CD14-positive monocyte (primary cell): ENCODE results near the gene PLK3. TPM values are rescaled to one million over a fixed set of nuclear protein-coding genes. Genes with fewer than 3 reads are reported as not detected.
"Not testable (repeated sequence)": the region's sequence is repeated elsewhere in the genome, so short reads cannot be mapped to it uniquely, and the experiment has no call there.

Source experiments
- DNase-seq, 3 donors: peaks; one replicate each; pipeline ENCODE4 v3.0.0-alpha.2; 2011 to 2022
- H2AFZ ChIP-seq: 2 replicates; pipeline ENCODE4 v1.6.0; 2012; ENCODE audit warnings: mild to moderate bottlenecking, low read depth, low read length, inconsistent platforms; ENCODE audit not compliant: insufficient read depth, poor library complexity, severe bottlenecking
- H3K27ac ChIP-seq, 2 donors: 1 replicate in 1 of 2; 2 replicates in 1 of 2; pipeline ENCODE4 v1.5.1; 2012 to 2013; ENCODE audit warnings: low read length in 2 of 2, control low read depth in 1 of 2, inconsistent platforms in 1 of 2, low read depth in 1 of 2, mild to moderate bottlenecking in 1 of 2
- H3K27me3 ChIP-seq, 2 donors: one replicate each; pipeline versions ENCODE4 v1.6.0 to v1.6.1; 2011 to 2013; ENCODE audit warnings: low read length in 2 of 2; ENCODE audit not compliant: control insufficient read depth in 2 of 2, insufficient read depth in 2 of 2
- H3K36me3 ChIP-seq, 2 donors: replicated peaks in 1 of 2; 1 replicate in 1 of 2; 2 replicates in 1 of 2; pipeline versions ENCODE4 v1.5.1 to v1.6.1; 2012 to 2013; ENCODE audit warnings: low read length in 2 of 2, control low read depth in 1 of 2, inconsistent platforms in 1 of 2, mild to moderate bottlenecking in 1 of 2; ENCODE audit not compliant: insufficient read depth in 2 of 2, control insufficient read depth in 1 of 2
- H3K4me1 ChIP-seq, 2 donors: 1 replicate in 1 of 2; 2 replicates in 1 of 2; pipeline versions ENCODE4 v1.5.1 to v1.6.1; 2012 to 2013; ENCODE audit warnings: low read length in 2 of 2, control low read depth in 1 of 2, inconsistent platforms in 1 of 2, mild to moderate bottlenecking in 1 of 2, moderate library complexity in 1 of 2; ENCODE audit not compliant: insufficient read depth in 2 of 2, control insufficient read depth in 1 of 2
- H3K4me2 ChIP-seq: replicated peaks from 2 replicates; pipeline ENCODE3; 2012; ENCODE audit warnings: low read length, moderate library complexity, mild to moderate bottlenecking; ENCODE audit not compliant: poor library complexity, severe bottlenecking; ENCODE audit errors: extremely low read depth
- H3K4me3 ChIP-seq, 3 experiments: fragments of 200-600 bp in 1 of 3; sonication (generic) in 1 of 3; replicated peaks in 1 of 3; 1 replicate in 2 of 3; 2 replicates in 1 of 3; pipeline ENCODE4 v1.5.1; 2011 to 2013; ENCODE audit warnings: low read length in 3 of 3, mild to moderate bottlenecking in 3 of 3, control low read depth in 2 of 3, low read depth in 2 of 3, inconsistent platforms in 1 of 3, moderate library complexity in 1 of 3
- H3K79me2 ChIP-seq: 2 replicates; pipeline ENCODE4 v1.6.0; 2012; ENCODE audit warnings: mild to moderate bottlenecking, control low read depth, inconsistent platforms, low read length, moderate library complexity; ENCODE audit not compliant: insufficient read depth
- H3K9ac ChIP-seq: 2 replicates; pipeline ENCODE4 v1.6.0; 2017; ENCODE audit warnings: low read length, mild to moderate bottlenecking; ENCODE audit not compliant: insufficient read depth, poor library complexity, severe bottlenecking
- H3K9me3 ChIP-seq, 2 donors: replicated peaks in 1 of 2; 1 replicate in 1 of 2; 2 replicates in 1 of 2; pipeline versions ENCODE4 v1.5.1 to v1.6.1; 2012 to 2013; ENCODE audit warnings: low read length in 2 of 2, control low read depth in 1 of 2; ENCODE audit not compliant: control insufficient read depth in 1 of 2, insufficient read depth in 1 of 2
- H4K20me1 ChIP-seq: 2 replicates; pipeline ENCODE4 v1.6.0; 2012; ENCODE audit warnings: mild to moderate bottlenecking, low read length, control low read depth, moderate library complexity; ENCODE audit not compliant: insufficient read depth
- H3K27ac Mint-ChIP-seq, 7 donors: one replicate each; pipeline ENCODE4 v1.8.0; 2020; ENCODE audit warnings: mild to moderate bottlenecking in 7 of 7, mixed read lengths in 7 of 7, moderate library complexity in 6 of 7, inconsistent platforms in 2 of 7
- H3K27me3 Mint-ChIP-seq, 3 donors: one replicate each; pipeline ENCODE4 v1.8.0; 2021 to 2022; ENCODE audit warnings: low read depth in 3 of 3, mild to moderate bottlenecking in 3 of 3, mixed read lengths in 3 of 3, moderate library complexity in 3 of 3, inconsistent platforms in 1 of 3
- H3K36me3 Mint-ChIP-seq, 2 donors: one replicate each; pipeline ENCODE4 v1.8.0; 2020; ENCODE audit warnings: mixed read lengths in 2 of 2, inconsistent platforms in 1 of 2, mild to moderate bottlenecking in 1 of 2
- H3K4me1 Mint-ChIP-seq: one replicate; pipeline ENCODE4 v1.8.0; 2020; ENCODE audit warnings: mild to moderate bottlenecking, mixed read lengths
- H3K4me3 Mint-ChIP-seq, 2 donors: one replicate each; pipeline ENCODE4 v1.8.0; 2020; ENCODE audit warnings: mild to moderate bottlenecking in 2 of 2, mixed read lengths in 2 of 2, moderate library complexity in 1 of 2
- H3K9me3 Mint-ChIP-seq, 7 donors: one replicate each; pipeline ENCODE4 v1.8.0; 2020 to 2022; ENCODE audit warnings: mixed read lengths in 7 of 7, mild to moderate bottlenecking in 6 of 7, moderate library complexity in 6 of 7, inconsistent platforms in 2 of 7
- WGBS: methylation state at CpG from one replicate; pipeline ENCODE4 v1.1.5; 2013; ENCODE audit warnings: missing lambda C conversion rate; ENCODE audit not compliant: insufficient coverage; 5-methylcytosine and 5-hydroxymethylcytosine counted together
- intact Hi-C, 2 donors: fragments of 100-400 bp; cut with micrococcal nuclease; formaldehyde crosslinking; loops; one replicate each; pipeline versions ENCODE4 v1.15.0 to v1.15.1; 2023
- polyA plus RNA-seq, 3 donors: library from polyadenylated mRNA; depleted of rRNA in 1 of 3; unstranded in 2 of 3; stranded (reverse) in 1 of 3; fragments of 300-500 nt in 2 of 3; fragments of >200 nt in 1 of 3; fragmentation: Illumina TruSeq in 2 of 3; gene quantifications; 1 replicate in 2 of 3; 2 replicates in 1 of 3; pipeline ENCODE4 v1.2.3, GENCODE V29; 2012 to 2021
- TF ChIP-seq, protein P1 (sequence below): fragments of 200-600 bp; IDR thresholded peaks from one replicate; pipeline ENCODE4 v1.8.0; 2022; ENCODE audit warnings: antibody characterized with exemption, mild to moderate bottlenecking

PLK3 gene
- polyA plus RNA-seq, 3 donors = 15.8 to 285 (median 28.1) TPM

DNA sequence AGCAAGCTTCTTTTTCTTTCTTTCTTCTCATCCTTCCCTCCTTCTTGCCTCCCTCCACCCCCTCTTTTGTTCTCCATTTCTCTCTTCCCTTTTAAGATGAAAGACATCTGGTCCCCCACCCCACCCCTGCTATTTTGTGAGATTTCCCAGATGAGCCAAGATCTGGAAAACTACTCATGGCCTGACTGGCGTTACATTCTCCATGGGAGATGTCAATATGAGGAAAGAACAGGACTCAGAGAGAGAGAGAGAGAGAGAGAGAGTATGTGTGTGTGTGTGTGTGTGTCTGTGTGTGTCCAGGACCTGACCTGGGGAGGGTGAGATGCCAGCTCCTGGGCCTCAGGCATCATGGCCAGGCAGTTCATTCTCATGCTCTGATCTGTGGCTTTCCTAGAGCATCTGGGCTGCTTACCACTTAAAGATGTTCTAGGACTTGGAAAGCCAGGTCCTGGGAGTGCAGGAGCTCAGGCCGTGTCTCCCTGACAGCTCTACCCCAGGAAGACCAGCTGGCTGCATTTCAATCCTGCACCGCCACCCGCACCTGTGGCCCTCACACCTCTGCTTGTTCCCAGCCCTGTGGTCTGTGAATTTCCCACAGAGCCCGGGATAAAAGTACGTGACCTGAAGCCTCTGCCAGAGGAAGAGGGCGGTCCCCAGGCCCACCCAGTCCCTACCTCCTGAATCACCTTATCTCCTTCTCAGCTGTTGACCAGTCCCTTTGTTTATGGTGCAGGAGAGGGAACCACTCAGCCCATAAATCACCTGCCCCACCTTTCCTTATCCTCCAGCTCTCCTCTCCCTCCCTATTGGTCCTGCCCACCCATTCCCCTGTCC lies 9.0 kb upstream of the PLK3 start:
- H3K27me3 ChIP-seq = peaks cover 0 to 3% of the 10 kb centered on the region in 2 donors
- Mint-ChIP-seq H3K27ac (no peak overlapping the region), H3K4me3 (no peak overlapping the region), H3K9me3 (peaks cover 0 to 2% (median 0%) of the 10 kb centered on the region in 7 donors), H3K27me3 (peaks cover 0 to 3% (median 1%) of the 10 kb centered on the region in 3 donors), H3K36me3 (no peaks in the 10 kb centered on the region), H3K4me1 (peaks cover 8% of the 10 kb centered on the region)
- H2AFZ ChIP-seq = no peak overlapping the region
- intact Hi-C loops = loop anchor here in 1 of 2 donors (10.0 kb wide), 1 partner anchor 514 kb away; no protein-coding TSS in a partner anchor
- no peak overlapping the region for H3K9ac ChIP-seq
- DNase-seq = no peak
- H4K20me1 ChIP-seq = no peaks in the 10 kb centered on the region
- no peaks in the 10 kb centered on the region for H3K79me2 ChIP-seq
- H3K27ac ChIP-seq = no peak overlapping the region
- no peaks in the 10 kb centered on the region for H3K9me3 ChIP-seq
- WGBS = 87% methylated on average over 4 of the region's 7 CpGs
- no peaks in the 10 kb centered on the region for H3K36me3 ChIP-seq
- H3K4me1 ChIP-seq = peaks cover 7% of the 10 kb centered on the region in 2 donors
- no peak overlapping the region for H3K4me3 ChIP-seq
- TF ChIP-seq, protein P1, sequence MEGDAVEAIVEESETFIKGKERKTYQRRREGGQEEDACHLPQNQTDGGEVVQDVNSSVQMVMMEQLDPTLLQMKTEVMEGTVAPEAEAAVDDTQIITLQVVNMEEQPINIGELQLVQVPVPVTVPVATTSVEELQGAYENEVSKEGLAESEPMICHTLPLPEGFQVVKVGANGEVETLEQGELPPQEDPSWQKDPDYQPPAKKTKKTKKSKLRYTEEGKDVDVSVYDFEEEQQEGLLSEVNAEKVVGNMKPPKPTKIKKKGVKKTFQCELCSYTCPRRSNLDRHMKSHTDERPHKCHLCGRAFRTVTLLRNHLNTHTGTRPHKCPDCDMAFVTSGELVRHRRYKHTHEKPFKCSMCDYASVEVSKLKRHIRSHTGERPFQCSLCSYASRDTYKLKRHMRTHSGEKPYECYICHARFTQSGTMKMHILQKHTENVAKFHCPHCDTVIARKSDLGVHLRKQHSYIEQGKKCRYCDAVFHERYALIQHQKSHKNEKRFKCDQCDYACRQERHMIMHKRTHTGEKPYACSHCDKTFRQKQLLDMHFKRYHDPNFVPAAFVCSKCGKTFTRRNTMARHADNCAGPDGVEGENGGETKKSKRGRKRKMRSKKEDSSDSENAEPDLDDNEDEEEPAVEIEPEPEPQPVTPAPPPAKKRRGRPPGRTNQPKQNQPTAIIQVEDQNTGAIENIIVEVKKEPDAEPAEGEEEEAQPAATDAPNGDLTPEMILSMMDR = no peak
- H3K4me2 ChIP-seq = no peak overlapping the region

DNA sequence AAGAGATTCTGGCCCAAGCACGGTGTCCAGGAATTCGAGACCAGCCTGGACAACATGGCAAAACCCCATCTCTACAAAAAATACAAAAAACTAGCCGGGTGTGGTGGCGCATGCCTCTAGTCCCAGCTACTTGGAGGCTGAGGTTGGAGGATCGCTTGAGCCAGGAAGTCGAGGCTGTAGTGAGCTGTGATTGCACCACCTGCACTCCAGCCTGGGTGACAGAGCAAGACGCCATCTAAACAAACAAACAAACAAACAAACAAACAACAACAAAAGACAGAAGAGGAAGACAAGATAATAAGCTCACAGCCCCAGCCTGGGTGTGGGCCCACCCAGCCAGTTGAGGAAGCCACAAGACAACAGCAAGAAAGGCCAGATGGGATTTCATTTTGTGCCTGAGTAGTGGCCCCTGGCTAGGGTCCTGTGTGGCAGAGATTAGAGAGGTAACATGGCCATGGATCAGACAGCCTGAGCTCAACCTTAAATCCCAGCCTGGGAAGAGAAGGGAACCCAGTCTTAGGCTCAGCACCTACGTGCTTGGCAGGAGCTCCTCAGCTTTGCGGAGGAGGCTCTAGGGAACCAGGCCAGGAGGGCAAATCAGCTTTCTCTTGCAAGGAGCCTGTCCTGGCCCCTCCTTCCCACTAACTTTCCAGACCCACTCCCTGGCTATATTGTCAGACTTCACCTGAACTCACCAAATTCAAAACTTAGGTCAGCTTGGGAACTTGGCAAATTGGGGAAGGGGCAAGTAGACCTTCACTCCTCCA lies 7.3 kb upstream of the PLK3 start:
- H3K4me3 ChIP-seq = no peak overlapping the region
- H3K36me3 Mint-ChIP-seq = no peaks in the 10 kb centered on the region
- no peaks in the 10 kb centered on the region for H3K36me3 ChIP-seq
- no peaks in the 10 kb centered on the region for H3K9me3 ChIP-seq
- no peak overlapping the region for H3K4me2 ChIP-seq
- H3K4me3 Mint-ChIP-seq = no peak overlapping the region
- peaks cover 0 to 1% (median 1%) of the 10 kb centered on the region in 3 donors for H3K27me3 Mint-ChIP-seq
- no peaks in the 10 kb centered on the region for H3K27me3 ChIP-seq
- TF ChIP-seq, protein P1 = no peak
- H2AFZ ChIP-seq = no peak overlapping the region
- DNase-seq = no peak
- no peak overlapping the region for H3K27ac ChIP-seq
- H4K20me1 ChIP-seq = no peaks in the 10 kb centered on the region
- peaks cover 4% of the 10 kb centered on the region for H3K4me1 Mint-ChIP-seq
- no peak overlapping the region for H3K27ac Mint-ChIP-seq
- H3K79me2 ChIP-seq = no peaks in the 10 kb centered on the region
- peaks cover 0 to 1% (median 0%) of the 10 kb centered on the region in 7 donors for H3K9me3 Mint-ChIP-seq
- no peak overlapping the region for H3K9ac ChIP-seq
- WGBS = 100% methylated on average over 3 of the region's 9 CpGs
- no peaks in the 10 kb centered on the region for H3K4me1 ChIP-seq
- intact Hi-C loops = loop anchor here in 1 of 2 donors (10.0 kb wide), 1 partner anchor 512 kb away; no protein-coding TSS in a partner anchor

DNA sequence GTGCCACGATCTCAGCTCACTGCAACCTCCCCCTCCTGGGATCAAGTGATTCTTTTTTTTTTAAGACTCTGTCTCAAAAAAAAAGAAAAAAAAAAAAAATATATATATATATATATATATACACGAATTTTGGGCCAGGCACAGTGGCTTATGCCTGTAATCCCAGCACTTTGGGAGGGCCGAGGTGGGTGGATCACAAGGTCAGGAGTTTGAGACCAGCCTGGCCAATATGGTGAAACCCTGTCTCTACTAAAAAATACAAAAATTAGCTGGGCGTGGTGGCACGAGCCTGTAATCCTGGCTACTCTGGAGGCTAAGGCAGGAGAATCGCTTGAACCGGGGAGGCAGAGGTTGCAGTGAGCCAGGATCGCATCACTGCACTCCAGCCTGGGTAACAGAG lies 2.3 kb upstream of the PLK3 start:
- Histone ChIP-seq H3K79me2 (peaks cover 19% of the 10 kb centered on the region), H4K20me1 (peaks cover 24% of the 10 kb centered on the region), H3K4me1 (peaks cover 29 to 35% of the 10 kb centered on the region in 2 donors)
- H3K4me2 ChIP-seq, H3K27me3 Mint-ChIP-seq, H3K9me3 ChIP-seq, H3K36me3 ChIP-seq, H3K4me3 Mint-ChIP-seq, H2AFZ ChIP-seq, H3K27me3 ChIP-seq, DNase-seq, H3K4me3 ChIP-seq, H3K9me3 Mint-ChIP-seq, H3K9ac ChIP-seq, H3K27ac ChIP-seq: not testable (repeated sequence)
- Mint-ChIP-seq H3K27ac (peak overlapping the region in 1 of 7 donors; percentile 61), H3K4me1 (peaks cover 19% of the 10 kb centered on the region), H3K36me3 (peaks cover 15% of the 10 kb centered on the region in 2 donors)
- intact Hi-C loops = loop anchor here in 1 of 2 donors (5.0 to 10.0 kb wide), 2 partner anchors 34 to 507 kb away; no protein-coding TSS in a partner anchor
- WGBS = 100% methylated on average over 1 of the region's 8 CpGs
